ENCODE results near the gene S100A10. TPM values are rescaled to one million over a fixed set of nuclear protein-coding genes. Genes with fewer than 3 reads are reported as not detected.

The S100A10 gene
- total and polyA plus RNA-seq, 11 donors, result 55.5 to 403 (median 196) TPM

- 6 to 22% (median 8%) methylated on average over 5 of the region's 5 CpGs for WGBS, 4 donors
- Histone ChIP-seq H3K4me1 (peaks cover 10 to 78% (median 58%) of the 10 kb centered on the region in 12 donors), H3K27ac (peak overlapping the region in 9 of 12 donors; percentile 13 to 97 (median 64))
These were observed 2.8 kb downstream of the S100A10 start for GRCh38 chr1:151990856-151991198.

GRCh38 chr1:151990058-151990855, 3.4 kb downstream of the S100A10 start:
- peak overlapping the region in 11 of 12 donors; percentile 21 to 92 (median 61) for H3K27ac ChIP-seq
- TF ChIP-seq, protein P1, sequence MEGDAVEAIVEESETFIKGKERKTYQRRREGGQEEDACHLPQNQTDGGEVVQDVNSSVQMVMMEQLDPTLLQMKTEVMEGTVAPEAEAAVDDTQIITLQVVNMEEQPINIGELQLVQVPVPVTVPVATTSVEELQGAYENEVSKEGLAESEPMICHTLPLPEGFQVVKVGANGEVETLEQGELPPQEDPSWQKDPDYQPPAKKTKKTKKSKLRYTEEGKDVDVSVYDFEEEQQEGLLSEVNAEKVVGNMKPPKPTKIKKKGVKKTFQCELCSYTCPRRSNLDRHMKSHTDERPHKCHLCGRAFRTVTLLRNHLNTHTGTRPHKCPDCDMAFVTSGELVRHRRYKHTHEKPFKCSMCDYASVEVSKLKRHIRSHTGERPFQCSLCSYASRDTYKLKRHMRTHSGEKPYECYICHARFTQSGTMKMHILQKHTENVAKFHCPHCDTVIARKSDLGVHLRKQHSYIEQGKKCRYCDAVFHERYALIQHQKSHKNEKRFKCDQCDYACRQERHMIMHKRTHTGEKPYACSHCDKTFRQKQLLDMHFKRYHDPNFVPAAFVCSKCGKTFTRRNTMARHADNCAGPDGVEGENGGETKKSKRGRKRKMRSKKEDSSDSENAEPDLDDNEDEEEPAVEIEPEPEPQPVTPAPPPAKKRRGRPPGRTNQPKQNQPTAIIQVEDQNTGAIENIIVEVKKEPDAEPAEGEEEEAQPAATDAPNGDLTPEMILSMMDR (IDR thresholded peaks at IDR 0.05), result no peak
- TF ChIP-seq POLR2A (IDR thresholded peaks at IDR 0.05), result no peak
- ATAC-seq (no peak), DNase-seq (no peak)
- peak overlapping the region in 6 of 12 donors; percentile 74 to 97 (median 89) for H3K4me3 ChIP-seq
- intact Hi-C loops (cut with DNase I), result loop anchor here in 4 of 10 donors (1.0 to 5.0 kb wide), 3 partner anchors 19 to 43 kb away; no protein-coding TSS in a partner anchor
- peaks cover 10 to 78% (median 57%) of the 10 kb centered on the region in 12 donors for H3K4me1 ChIP-seq
- no peaks in the 10 kb centered on the region for H3K27me3 ChIP-seq
- WGBS, 4 donors, result 53 to 66% (median 59%) methylated on average over 5 of the region's 5 CpGs
- no peaks in the 10 kb centered on the region for H3K9me3 ChIP-seq
- H3K36me3 ChIP-seq, result peaks cover 0 to 20% (median 9%) of the 10 kb centered on the region in 9 donors

More at GRCh38 chr1:151990856-151991198, 2.8 kb downstream of the S100A10 start:
- Histone ChIP-seq H3K9me3 (no peaks in the 10 kb centered on the region), H3K36me3 (peaks cover 0 to 14% (median 3%) of the 10 kb centered on the region in 9 donors), H3K27me3 (no peaks in the 10 kb centered on the region), H3K4me3 (peak overlapping the region in 7 of 12 donors; percentile 74 to 97 (median 93))
- ATAC-seq, result no peak
- TF ChIP-seq POLR2A (IDR thresholded peaks at IDR 0.05), result no peak
- TF ChIP-seq, protein P1 (IDR thresholded peaks at IDR 0.05), result no peak
- intact Hi-C loops (cut with DNase I), result loop anchor here in 4 of 10 donors (1.0 to 5.0 kb wide), 3 partner anchors 20 to 44 kb away; no protein-coding TSS in a partner anchor
- DNase-seq, result peak in 4 of 5 donors; percentile 41 to 57 (median 54)

DNA sequence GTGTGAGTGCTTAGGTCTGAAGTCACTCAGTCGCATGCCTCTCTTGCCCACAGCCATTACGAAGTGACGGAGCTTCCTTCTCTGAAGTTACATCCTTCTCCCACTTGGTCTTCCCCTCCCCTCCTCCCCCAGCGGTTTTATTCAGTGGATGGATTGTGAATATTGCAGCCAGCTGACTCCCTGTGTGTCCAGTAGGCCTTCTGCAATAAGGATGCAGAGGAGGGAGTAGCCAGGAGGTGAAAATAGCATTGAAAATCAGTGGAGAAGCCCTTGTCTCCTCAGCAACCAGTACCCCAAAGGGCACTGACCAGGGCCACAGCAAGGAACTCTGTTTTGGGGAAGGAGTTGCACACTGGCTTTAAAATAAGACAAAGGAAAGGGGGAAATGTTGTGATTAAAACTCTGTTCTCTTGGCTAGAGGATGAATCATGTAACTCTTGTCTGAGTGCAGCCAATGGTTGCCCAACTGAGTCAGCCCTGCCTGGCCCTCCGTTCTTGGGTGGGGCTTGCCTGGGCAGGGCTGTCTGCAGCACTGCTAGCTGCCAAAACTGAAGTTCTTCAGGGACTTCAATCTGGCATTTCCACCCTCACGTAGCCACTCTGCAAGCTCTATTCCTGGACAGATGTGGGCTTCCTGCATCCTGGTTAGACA, 4.3 kb downstream of the S100A10 start:
- WGBS, 4 donors, result 37 to 51% (median 48%) methylated on average over 6 of the region's 6 CpGs
- intact Hi-C loops (cut with DNase I), result no loop called here
- TF ChIP-seq, protein P1 (IDR thresholded peaks at IDR 0.05), result no peak
- no peak for TF ChIP-seq POLR2A (IDR thresholded peaks at IDR 0.05)
- peaks cover 10 to 78% (median 56%) of the 10 kb centered on the region in 12 donors for H3K4me1 ChIP-seq
- H3K9me3 ChIP-seq, result no peaks in the 10 kb centered on the region
- ATAC-seq (peak; percentile 29 to 78 (median 50)), DNase-seq (peak in 4 of 5 donors; percentile 44 to 88 (median 78))
- peak overlapping the region in 11 of 12 donors; percentile 14 to 92 (median 61) for H3K27ac ChIP-seq
- peaks cover 0 to 29% (median 18%) of the 10 kb centered on the region in 9 donors for H3K36me3 ChIP-seq
- peak overlapping the region in 5 of 12 donors; percentile 1 to 95 (median 17) for H3K4me3 ChIP-seq
- H3K27me3 ChIP-seq, result no peaks in the 10 kb centered on the region

All from heart left ventricle (tissue), 16 donors.